Smooth muscle cell (in vitro differentiated cells): ENCODE data around the gene ARFGAP2. TPM values are rescaled to one million over a fixed set of nuclear protein-coding genes. Genes with fewer than 3 reads are reported as not detected.

Experiments used
- DNase-seq: peaks from one replicate; lab custom pipeline; 2025; ENCODE audit not compliant: unreplicated experiment; lab: John Stamatoyannopoulos, UW
- H2AFZ ChIP-seq: fragments of 200-600 bp; sonication (generic); 2 replicates; pipeline ENCODE4 v1.6.0; 2016; ENCODE audit warnings: antibody characterized with exemption, low read depth, mild to moderate bottlenecking
- H3F3A ChIP-seq: fragments of 200-600 bp; sonication (generic); 2 replicates; pipeline ENCODE4 v1.6.0; 2017; ENCODE audit warnings: antibody characterized with exemption, low read depth
- H3K27ac ChIP-seq: fragments of 200-600 bp; sonication (generic); 2 replicates; pipeline ENCODE4 v1.5.1; 2016; ENCODE audit warnings: low read depth, mild to moderate bottlenecking
- H3K27me3 ChIP-seq: fragments of 200-600 bp; sonication (generic); 2 replicates; pipeline ENCODE4 v1.6.1; 2016; ENCODE audit warnings: low read depth, mild to moderate bottlenecking
- H3K36me3 ChIP-seq: fragments of 200-600 bp; sonication (generic); 2 replicates; pipeline ENCODE4 v1.5.1; 2016; ENCODE audit warnings: low read depth
- H3K4me1 ChIP-seq: fragments of 200-600 bp; sonication (generic); 2 replicates; pipeline ENCODE4 v1.5.1; 2016; ENCODE audit warnings: low read depth
- H3K4me2 ChIP-seq: fragments of 200-600 bp; sonication (generic); 2 replicates; pipeline ENCODE4 v1.6.0; 2016; ENCODE audit warnings: mild to moderate bottlenecking
- H3K4me3 ChIP-seq: fragments of 200-600 bp; sonication (generic); 2 replicates; pipeline ENCODE4 v1.5.1; 2016; ENCODE audit warnings: mild to moderate bottlenecking
- H3K79me2 ChIP-seq: fragments of 200-600 bp; sonication (generic); 2 replicates; pipeline ENCODE4 v1.6.0; 2016; ENCODE audit warnings: low read depth, mild to moderate bottlenecking
- H3K9ac ChIP-seq: fragments of 200-600 bp; sonication (generic); 2 replicates; pipeline ENCODE4 v1.6.0; 2016; ENCODE audit warnings: low read depth
- H3K9me3 ChIP-seq: fragments of 200-600 bp; sonication (generic); replicated peaks from 2 replicates; pipeline ENCODE4 v1.5.1; 2016; ENCODE audit warnings: low read depth
- H4K20me1 ChIP-seq: fragments of 200-600 bp; sonication (generic); 2 replicates; pipeline ENCODE4 v1.6.0; 2016; ENCODE audit warnings: low read depth
- CTCF ChIP-seq: fragments of 200-600 bp; sonication (generic); IDR thresholded peaks from 2 replicates; pipeline ENCODE4 v1.5.1; 2017; ENCODE audit warnings: borderline replicate concordance, mild to moderate bottlenecking, antibody characterized with exemption; ENCODE audit not compliant: insufficient read depth, poor library complexity, severe bottlenecking
- WGBS: methylation state at CpG from one replicate; pipeline ENCODE4 v1.1.7; 2016; ENCODE audit warnings: low lambda C conversion rate; 5-methylcytosine and 5-hydroxymethylcytosine counted together
- polyA plus RNA-seq: library from polyadenylated mRNA; unstranded; fragments of >200 nt; fragmentation: Nextera tagmentation; extraction: Ambion mirVana; gene quantifications from 2 replicates; pipeline ENCODE4 v1.2.1, GENCODE V29; 2016
- total RNA-seq: library from RNA; depleted of rRNA; stranded (reverse); fragments of >200 nt; gene quantifications from 2 replicates; pipeline ENCODE4 v1.2.3, GENCODE V29; 2014

ARFGAP2 gene
- total and polyA plus RNA-seq, 2 experiments from 2014 or later, result 58.6 to 76.5 TPM

DNA sequence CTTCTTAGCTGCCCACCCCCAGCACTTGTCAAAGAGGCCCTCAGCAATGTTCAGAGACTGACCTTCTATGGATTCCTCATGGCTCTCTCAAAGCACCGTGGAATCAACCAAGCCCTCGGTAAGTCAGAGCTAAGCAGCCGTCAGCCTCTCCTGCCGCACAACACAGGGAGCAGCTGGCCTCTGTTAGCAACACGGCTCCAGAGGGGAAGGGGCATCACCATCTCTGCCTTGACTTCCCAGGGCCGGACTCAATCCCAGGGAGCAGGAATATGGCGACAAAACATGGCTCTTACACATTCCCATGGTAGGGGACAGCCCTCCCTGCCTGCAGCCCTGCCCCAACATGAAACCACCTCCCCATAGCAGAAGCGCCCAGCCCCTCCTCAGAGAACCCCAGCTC is 18.9 kb downstream of the ARFGAP2 start:
- Histone ChIP-seq H2AFZ (no peak overlapping the region), H3K4me3 (no peak overlapping the region), H3K27me3 (no peaks in the 10 kb centered on the region), H3K9ac (no peak overlapping the region), H4K20me1 (peaks cover 21% of the 10 kb centered on the region), H3K9me3 (no peaks in the 10 kb centered on the region), H3K4me1 (no peaks in the 10 kb centered on the region), H3K27ac (no peak overlapping the region), H3K36me3 (no peaks in the 10 kb centered on the region), H3F3A (peaks cover 5% of the 10 kb centered on the region), H3K4me2 (no peak overlapping the region), H3K79me2 (no peaks in the 10 kb centered on the region)
- no peak for TF ChIP-seq CTCF
- no peak for DNase-seq
- WGBS, result 94% methylated on average over 8 of the region's 8 CpGs

- WGBS, result 93% methylated on average over 20 of the region's 20 CpGs
- no peaks in the 10 kb centered on the region for H3K79me2 ChIP-seq
- no peak for DNase-seq
- H4K20me1 ChIP-seq, result peaks cover 26% of the 10 kb centered on the region
- no peak overlapping the region for H2AFZ ChIP-seq
- H3K9ac ChIP-seq, result no peak overlapping the region
- no peaks in the 10 kb centered on the region for H3K36me3 ChIP-seq
- no peaks in the 10 kb centered on the region for H3K9me3 ChIP-seq
- H3K4me2 ChIP-seq, result no peak overlapping the region
- H3K27ac ChIP-seq, result no peak overlapping the region
- H3K4me1 ChIP-seq, result no peaks in the 10 kb centered on the region
- TF ChIP-seq CTCF, result no peak
- H3K4me3 ChIP-seq, result no peak overlapping the region
- H3F3A ChIP-seq, result peaks cover under 1% of the 10 kb centered on the region
- H3K27me3 ChIP-seq, result no peaks in the 10 kb centered on the region
These were observed 19.7 kb downstream of the ARFGAP2 start for GRCh38 chr11:47156951-47157350.

DNA sequence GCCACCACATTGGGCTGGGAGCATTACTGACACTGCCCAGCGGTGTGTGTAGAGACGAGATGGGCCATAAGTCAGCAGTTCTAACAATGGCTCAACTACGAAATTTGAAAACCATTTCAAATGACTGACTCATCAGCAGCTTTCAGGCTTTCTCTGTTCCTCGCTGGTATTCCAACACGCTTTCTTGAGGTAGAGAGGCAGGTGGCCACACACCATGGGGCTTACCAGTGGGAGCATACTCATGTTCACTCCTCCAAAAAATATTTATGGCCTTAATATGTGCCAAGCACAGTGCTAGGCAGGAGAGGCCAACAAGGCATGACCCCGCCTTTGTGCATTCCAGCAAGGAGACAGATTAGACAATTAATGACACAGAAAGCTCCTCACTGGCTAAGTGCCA is 20.3 kb downstream of the ARFGAP2 start:
- H3K27me3 ChIP-seq, result no peaks in the 10 kb centered on the region
- H3K79me2 ChIP-seq, result no peaks in the 10 kb centered on the region
- H3F3A ChIP-seq, result no peaks in the 10 kb centered on the region
- H3K9me3 ChIP-seq, result no peaks in the 10 kb centered on the region
- TF ChIP-seq CTCF, result no peak
- H3K9ac ChIP-seq, result no peak overlapping the region
- no peak overlapping the region for H3K4me2 ChIP-seq
- no peaks in the 10 kb centered on the region for H3K4me1 ChIP-seq
- no peak overlapping the region for H3K4me3 ChIP-seq
- peaks cover 20% of the 10 kb centered on the region for H4K20me1 ChIP-seq
- DNase-seq, result no peak
- no peak overlapping the region for H3K27ac ChIP-seq
- WGBS, result 87% methylated on average over 6 of the region's 6 CpGs
- no peaks in the 10 kb centered on the region for H3K36me3 ChIP-seq
- H2AFZ ChIP-seq, result no peak overlapping the region

DNA sequence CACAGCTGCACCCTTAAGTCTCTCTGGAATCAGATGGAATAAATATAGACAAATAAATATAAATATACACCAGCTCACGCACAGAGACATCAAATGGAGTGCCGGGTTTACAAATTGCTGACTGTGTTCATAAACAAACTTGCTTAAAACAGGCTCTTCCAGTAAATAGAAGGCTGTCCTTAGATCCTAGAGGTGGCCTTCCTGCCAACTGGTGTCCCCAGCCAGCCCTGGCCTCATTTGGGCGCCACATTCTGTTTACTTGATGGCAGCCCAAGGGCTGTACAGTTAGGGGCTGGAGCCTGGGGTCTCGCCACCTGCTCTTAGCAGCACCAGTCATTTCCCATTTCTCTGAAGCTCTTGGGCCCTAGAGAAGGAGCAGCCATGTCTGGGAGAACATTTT is 20.8 kb downstream of the ARFGAP2 start:
- DNase-seq, result no peak
- Histone ChIP-seq H3K4me3 (no peak overlapping the region), H3K4me2 (no peak overlapping the region), H3K27ac (no peak overlapping the region), H4K20me1 (peaks cover 15% of the 10 kb centered on the region), H3F3A (no peaks in the 10 kb centered on the region), H3K9ac (no peak overlapping the region), H3K27me3 (no peaks in the 10 kb centered on the region), H3K36me3 (no peaks in the 10 kb centered on the region), H3K4me1 (no peaks in the 10 kb centered on the region), H2AFZ (no peak overlapping the region), H3K9me3 (no peaks in the 10 kb centered on the region), H3K79me2 (no peaks in the 10 kb centered on the region)
- no peak for TF ChIP-seq CTCF
- WGBS, result 89% methylated on average over 4 of the region's 4 CpGs
